ENCODE data around the gene NAT14. TPM values are rescaled to one million over a fixed set of nuclear protein-coding genes. Genes with fewer than 3 reads are reported as not detected.
"Not testable (repeated sequence)": the region's sequence is repeated elsewhere in the genome, so short reads cannot be mapped to it uniquely, and the experiment has no call there.

NAT14 gene
- polyA plus RNA-seq, 12 donors: 15.8 to 381 (median 24.4) TPM

DNA sequence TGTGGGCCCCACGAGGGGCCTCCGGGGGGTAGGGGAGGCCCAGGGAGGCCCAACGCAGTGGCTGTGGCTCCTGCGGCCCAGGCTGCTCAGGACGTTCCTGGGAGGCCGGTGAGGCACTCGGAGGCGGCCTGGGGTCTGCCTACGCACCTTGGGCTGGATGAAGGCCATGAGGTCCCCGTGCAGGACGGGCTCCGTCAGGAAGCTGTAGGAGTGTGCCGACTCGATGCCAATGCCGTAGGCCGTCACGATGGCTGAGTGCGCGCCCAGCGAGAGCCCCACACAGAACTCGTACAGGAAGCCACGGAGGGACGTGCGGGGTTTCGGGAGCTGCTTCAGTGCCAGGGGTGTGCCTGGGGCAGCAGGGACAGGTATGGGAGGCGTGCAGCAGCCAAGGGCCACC lies 46.0 kb downstream of the NAT14 start:
- no peak for DNase-seq

DNA sequence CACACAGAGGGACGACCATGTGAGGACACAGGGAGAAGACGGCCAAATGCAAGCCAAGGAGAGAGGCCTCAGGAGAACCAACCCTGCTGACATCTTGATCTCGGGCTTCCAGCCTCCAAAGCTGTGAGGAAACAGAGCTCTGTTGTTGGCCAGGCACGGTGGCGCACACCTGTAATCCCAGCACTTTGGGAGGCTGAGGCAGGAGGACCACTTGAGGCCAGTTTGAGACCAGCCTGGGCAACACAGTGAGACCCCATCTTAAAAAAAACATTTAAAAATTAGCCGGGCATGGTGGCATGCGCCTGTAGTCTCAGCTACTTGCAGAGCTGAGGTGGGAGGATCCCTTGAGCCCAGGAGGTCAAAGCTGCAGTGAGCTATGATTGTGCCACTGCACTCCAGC lies 49.3 kb downstream of the NAT14 start:
- not testable (repeated sequence) for DNase-seq

- no peak for DNase-seq
These were observed 50.4 kb downstream of the NAT14 start for GRCh38 chr19:55535173-55535964.

DNA sequence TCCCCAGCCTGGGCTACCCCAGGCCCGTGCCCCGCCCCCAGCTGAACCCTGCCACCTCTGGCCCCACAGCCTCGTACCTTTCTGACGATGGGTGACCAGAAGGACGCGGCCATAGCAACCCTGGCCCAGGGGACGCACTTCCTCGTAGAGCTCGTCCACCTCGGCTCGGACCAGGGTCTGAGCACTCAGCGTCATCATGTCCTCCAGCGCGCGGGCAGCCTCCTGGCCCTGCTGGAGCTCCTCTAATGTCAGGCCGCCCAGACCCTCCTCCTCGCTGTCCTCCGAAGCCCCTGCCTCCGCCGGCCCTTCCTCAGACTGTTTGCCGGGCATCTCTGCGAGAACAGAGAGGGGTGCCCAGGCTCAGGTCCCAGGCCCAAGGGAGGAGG lies 51.0 kb downstream of the NAT14 start:
- DNase-seq: no peak

DNA sequence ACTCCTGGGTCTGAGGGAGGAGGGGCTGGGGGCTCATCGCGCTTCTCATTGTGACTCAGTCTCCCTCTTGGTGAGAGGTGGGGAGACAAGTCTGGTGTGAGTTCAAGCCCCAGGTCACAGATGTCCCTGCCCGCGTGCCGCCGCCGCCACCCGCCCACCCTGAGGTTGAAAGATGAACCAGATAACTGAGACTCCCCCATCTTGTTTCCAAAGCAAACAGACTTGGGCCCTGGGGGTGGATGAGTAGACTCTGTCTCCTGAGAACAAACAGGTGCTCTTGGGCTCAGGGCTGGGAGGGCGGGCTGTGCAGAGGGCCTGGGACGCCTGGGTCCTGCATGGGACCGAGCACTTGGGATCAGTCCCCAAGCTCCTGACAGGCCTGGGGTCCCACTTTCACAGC lies 51.4 kb downstream of the NAT14 start:
- no peak for DNase-seq

Other genes with a start within 250 kb of the NAT14 start
- 10 to 100 TPM in 11 of 12 donors, not detected in 1; 21.5 to 45.8 (median 26.3) TPM for gene PPP6R1, start 226.2 kb upstream of the NAT14 start, polyA plus RNA-seq (ENCODE audit: insufficient read length in 12 of 12)
- 10 to 100 TPM in 11 of 12 donors, not detected in 1; 13.9 to 50.2 (median 19.1) TPM for gene HSPBP1, start 205.1 kb upstream of the NAT14 start, polyA plus RNA-seq (ENCODE audit: insufficient read length in 12 of 12)
- gene BRSK1, start 201.2 kb upstream of the NAT14 start, polyA plus RNA-seq (ENCODE audit: insufficient read length in 12 of 12): 10 to 100 TPM in 2 of 12 donors, 1 to 10 TPM in 9, not detected in 1; 5.9 to 24.6 (median 6.9) TPM
- gene TMEM150B, start 159.8 kb upstream of the NAT14 start, polyA plus RNA-seq (ENCODE audit: insufficient read length in 12 of 12): 1 to 10 TPM in 2 of 12 donors, under 1 TPM in 8, not detected in 2; 0.40 to 1.1 (median 0.71) TPM
- 10 to 100 TPM in 11 of 12 donors, not detected in 1; 11.9 to 59.4 (median 19.7) TPM for gene KMT5C, start 145.3 kb upstream of the NAT14 start, polyA plus RNA-seq (ENCODE audit: insufficient read length in 12 of 12)
- gene COX6B2, start 130.5 kb upstream of the NAT14 start, polyA plus RNA-seq (ENCODE audit: insufficient read length in 12 of 12): 10 to 100 TPM in 1 of 12 donors, 1 to 10 TPM in 1, under 1 TPM in 4, not detected in 6; 0.07 to 18.3 (median 0.50) TPM
- gene GARIN5B, start 121.9 kb upstream of the NAT14 start, polyA plus RNA-seq (ENCODE audit: insufficient read length in 12 of 12): under 1 TPM in 1 of 12 donors, not detected in 11; 0.07 TPM
- under 1 TPM in 10 of 12 donors, not detected in 2; 0.14 to 0.53 (median 0.30) TPM for gene IL11, start 114.7 kb upstream of the NAT14 start, polyA plus RNA-seq (ENCODE audit: insufficient read length in 12 of 12)
- under 1 TPM in 1 of 12 donors, not detected in 11; 0.58 TPM for gene TMEM190, start 108.4 kb upstream of the NAT14 start, polyA plus RNA-seq (ENCODE audit: insufficient read length in 12 of 12)
- gene TMEM238, start 100.9 kb upstream of the NAT14 start, polyA plus RNA-seq (ENCODE audit: insufficient read length in 12 of 12): under 1 TPM in 3 of 12 donors, not detected in 9; 0.22 to 0.55 (median 0.35) TPM
- gene RPL28, start 99.3 kb upstream of the NAT14 start, polyA plus RNA-seq (ENCODE audit: insufficient read length in 12 of 12): 1,000 to 10,000 TPM in 10 of 12 donors, 100 to 1,000 TPM in 1, not detected in 1; 796 to 2,808 (median 1,427) TPM
- gene UBE2S, start 77.4 kb upstream of the NAT14 start, polyA plus RNA-seq (ENCODE audit: insufficient read length in 12 of 12): 100 to 1,000 TPM in 1 of 12 donors, 10 to 100 TPM in 10, not detected in 1; 19.2 to 108 (median 30.4) TPM
- gene SHISA7, start 41.9 kb upstream of the NAT14 start, polyA plus RNA-seq (ENCODE audit: insufficient read length in 12 of 12): 1 to 10 TPM in 1 of 12 donors, under 1 TPM in 9, not detected in 2; 0.07 to 1.1 (median 0.17) TPM
- 10 to 100 TPM in 11 of 12 donors, not detected in 1; 24.3 to 68.0 (median 27.9) TPM for gene ISOC2, start 23.5 kb upstream of the NAT14 start, polyA plus RNA-seq (ENCODE audit: insufficient read length in 12 of 12)
- gene C19orf85, start 20.4 kb upstream of the NAT14 start, polyA plus RNA-seq (ENCODE audit: insufficient read length in 12 of 12): not detected
- 10 to 100 TPM in 1 of 12 donors, 1 to 10 TPM in 10, not detected in 1; 1.5 to 11.6 (median 2.4) TPM for gene ZNF628, start 8.6 kb upstream of the NAT14 start, polyA plus RNA-seq (ENCODE audit: insufficient read length in 12 of 12)
- gene SSC5D, start 3.2 kb downstream of the NAT14 start, polyA plus RNA-seq (ENCODE audit: insufficient read length in 12 of 12): 10 to 100 TPM in 11 of 12 donors, not detected in 1; 12.2 to 37.5 (median 19.3) TPM
- 10 to 100 TPM in 1 of 12 donors, 1 to 10 TPM in 10, not detected in 1; 1.1 to 18.7 (median 3.2) TPM for gene SBK2, start 51.9 kb downstream of the NAT14 start, polyA plus RNA-seq (ENCODE audit: insufficient read length in 12 of 12)
- under 1 TPM in 3 of 12 donors, not detected in 9; 0.12 to 0.46 (median 0.18) TPM for gene SBK3, start 60.4 kb downstream of the NAT14 start, polyA plus RNA-seq (ENCODE audit: insufficient read length in 12 of 12)
- gene ZNF579, start 95.7 kb downstream of the NAT14 start, polyA plus RNA-seq (ENCODE audit: insufficient read length in 12 of 12): 10 to 100 TPM in 7 of 12 donors, 1 to 10 TPM in 4, not detected in 1; 7.3 to 26.0 (median 10.5) TPM
- 10 to 100 TPM in 9 of 12 donors, 1 to 10 TPM in 2, not detected in 1; 9.2 to 16.3 (median 11.0) TPM for gene FIZ1, start 114.3 kb downstream of the NAT14 start, polyA plus RNA-seq (ENCODE audit: insufficient read length in 12 of 12)
- 10 to 100 TPM in 1 of 12 donors, 1 to 10 TPM in 9, not detected in 2; 4.2 to 11.2 (median 6.4) TPM for gene ZNF524, start 115.1 kb downstream of the NAT14 start, polyA plus RNA-seq (ENCODE audit: insufficient read length in 12 of 12)
- gene ZNF865, start 120.5 kb downstream of the NAT14 start, polyA plus RNA-seq (ENCODE audit: insufficient read length in 12 of 12): 10 to 100 TPM in 1 of 12 donors, 1 to 10 TPM in 10, not detected in 1; 4.5 to 11.0 (median 5.5) TPM
- gene ZNF784, start 139.4 kb downstream of the NAT14 start, polyA plus RNA-seq (ENCODE audit: insufficient read length in 12 of 12): 10 to 100 TPM in 2 of 12 donors, 1 to 10 TPM in 9, not detected in 1; 5.6 to 14.3 (median 6.5) TPM
- 10 to 100 TPM in 11 of 12 donors, not detected in 1; 14.0 to 42.9 (median 18.9) TPM for gene ZNF580, start 155.8 kb downstream of the NAT14 start, polyA plus RNA-seq (ENCODE audit: insufficient read length in 12 of 12)
- 10 to 100 TPM in 11 of 12 donors, not detected in 1; 17.9 to 33.7 (median 21.9) TPM for gene ZNF581, start 158.5 kb downstream of the NAT14 start, polyA plus RNA-seq (ENCODE audit: insufficient read length in 12 of 12)
- 10 to 100 TPM in 11 of 12 donors, not detected in 1; 10.1 to 17.1 (median 11.7) TPM for gene CCDC106, start 163.0 kb downstream of the NAT14 start, polyA plus RNA-seq (ENCODE audit: insufficient read length in 12 of 12)
- 100 to 1,000 TPM in 8 of 12 donors, 10 to 100 TPM in 3, not detected in 1; 80.0 to 151 (median 109) TPM for gene U2AF2, start 169.8 kb downstream of the NAT14 start, polyA plus RNA-seq (ENCODE audit: insufficient read length in 12 of 12)
- gene EPN1, start 190.0 kb downstream of the NAT14 start, polyA plus RNA-seq (ENCODE audit: insufficient read length in 12 of 12): 100 to 1,000 TPM in 2 of 12 donors, 10 to 100 TPM in 9, not detected in 1; 44.1 to 113 (median 68.9) TPM